Measurements from ENCODE around the gene HDAC6.

GRCh38 chrX:48753708-48754228 is 48.1 kb upstream of the HDAC6 start:
- TF ChIP-seq YY1 (IDR thresholded peaks at IDR 0.05; ENCODE audit: insufficient read depth, insufficient read length) (no peak), SUZ12 (IDR thresholded peaks at IDR 0.05; ENCODE audit: extremely low read depth, insufficient read depth, insufficient read length) (no peak), ZNF274 (IDR thresholded peaks at IDR 0.05; ENCODE audit: low read depth, low read length) (no peak)

Measured in NT2/D1 (cell line).